ENCODE measurements around the gene MRPS23. TPM values are rescaled to one million over a fixed set of nuclear protein-coding genes. Genes with fewer than 3 reads are reported as not detected.
A peak's percentile ranks its signal among the peaks of the same experiment; 100 is the strongest.

The MRPS23 gene
- total and polyA plus RNA-seq, 2 of the 13 experiments (the other 11 are each of a cell fraction or from before 2014, with no cell fraction given) = 63.2 to 181 TPM

GRCh38 chr17:57868007-57868909 is 18.4 kb upstream of the MRPS23 start (continued):
- no peak for TF ChIP-seq TFDP2 (CRISPR knock-in tag; IDR thresholded peaks at IDR 0.05)
- 0 out of 2 replicates have a peak, but pooled peaks have one; percentile 51 for TF ChIP-seq KDM2A (CRISPR knock-in tag; IDR thresholded peaks at IDR 0.05; ENCODE audit: borderline replicate concordance, low read depth)
- TF ChIP-seq RAD51 (IDR thresholded peaks at IDR 0.05; ENCODE audit: borderline replicate concordance) = no peak
- no peak for TF ChIP-seq HNRNPUL1 (IDR thresholded peaks at IDR 0.05; ENCODE audit: low read depth, low read length)
- TF ChIP-seq TOE1 (CRISPR knock-in tag; IDR thresholded peaks at IDR 0.05) = no peak
- TF ChIP-seq ZGPAT (CRISPR knock-in tag; IDR thresholded peaks at IDR 0.05) = no peak
- no peak for TF ChIP-seq EED (CRISPR knock-in tag; IDR thresholded peaks at IDR 0.05)
- no peak for TF ChIP-seq HNF4A (CRISPR knock-in tag; IDR thresholded peaks at IDR 0.05)
- no peak for TF ChIP-seq ZNF205 (CRISPR knock-in tag; IDR thresholded peaks at IDR 0.05)
- no peak for TF ChIP-seq MYNN (CRISPR knock-in tag; IDR thresholded peaks at IDR 0.05; ENCODE audit: low read depth)
- TF ChIP-seq ZNF230 (CRISPR knock-in tag; IDR thresholded peaks at IDR 0.05) = no peak
- TF ChIP-seq KMT2B (CRISPR knock-in tag; IDR thresholded peaks at IDR 0.05) = no peak
- TF ChIP-seq ZNF281 (CRISPR knock-in tag; IDR thresholded peaks at IDR 0.05; ENCODE audit: borderline replicate concordance) = no peak
- no peak for TF ChIP-seq FOXA1 (IDR thresholded peaks at IDR 0.05)
- TF ChIP-seq FOXA1 (CRISPR knock-in tag; IDR thresholded peaks at IDR 0.05) = no peak
- TF ChIP-seq SP1 (IDR thresholded peaks at IDR 0.05) = no peak
- TF ChIP-seq SP1 (CRISPR knock-in tag; IDR thresholded peaks at IDR 0.05) = peak; percentile 2; the same call in 1 of the 2 replicates
- no peak for TF ChIP-seq XRCC5 (optimal IDR thresholded peaks at IDR 0.05; ENCODE audit: low read length)
- no peak for TF ChIP-seq CBX1 (IDR thresholded peaks at IDR 0.05; ENCODE audit: low read depth)
- TF ChIP-seq SIX1 (CRISPR knock-in tag; IDR thresholded peaks at IDR 0.05; ENCODE audit: borderline replicate concordance) = no peak
- no peak for TF ChIP-seq BORCS8-MEF2B (CRISPR knock-in tag; IDR thresholded peaks at IDR 0.05)
- TF ChIP-seq ZBTB37 (CRISPR knock-in tag; IDR thresholded peaks at IDR 0.05) = no peak
- TF ChIP-seq ZNF879 (CRISPR knock-in tag; IDR thresholded peaks at IDR 0.05) = no peak
- no peak for TF ChIP-seq IRF1 (CRISPR knock-in tag; IDR thresholded peaks at IDR 0.05; ENCODE audit: low read depth)

All from HepG2 (cell line).